GM23338 (cell line): Measurements from ENCODE around the gene DEPDC5.

Experiments used
- CREB1 ChIP-seq: fragments of 250-450 bp; sonication (Bioruptor Pico); IDR thresholded peaks from 2 replicates; pipeline ENCODE4 v1.5.0; 2020; ENCODE audit warnings: low read depth, mild to moderate bottlenecking, moderate library complexity
- CTCF ChIP-seq, 2 experiments: fragments of 200-600 bp in 1 of 2; sonication (generic) in 1 of 2; conservative IDR thresholded peaks; 2 replicates each; pipeline versions ENCODE4 v1.5.1 to v1.6.1; 2016 to 2017; ENCODE audit warnings: antibody characterized with exemption in 2 of 2, low read depth in 2 of 2, mild to moderate bottlenecking in 2 of 2, moderate library complexity in 1 of 2
- EZH2 ChIP-seq: fragments of 200-600 bp; sonication (generic); IDR thresholded peaks from one replicate; pipeline ENCODE4 v1.8.0; 2017; ENCODE audit warnings: antibody characterized with exemption, mild to moderate bottlenecking, low read depth; ENCODE audit not compliant: unreplicated experiment
- EZH2phosphoT487 ChIP-seq: fragments of 200-600 bp; sonication (generic); IDR thresholded peaks from one replicate; pipeline ENCODE4 v1.8.1; 2018; ENCODE audit warnings: antibody characterized with exemption; ENCODE audit not compliant: unreplicated experiment
- JUNB ChIP-seq: IDR thresholded peaks from one replicate; pipeline ENCODE4 v1.6.1; 2016; ENCODE audit warnings: antibody characterized with exemption; ENCODE audit not compliant: unreplicated experiment
- POLR2AphosphoS5 ChIP-seq: IDR thresholded peaks from 2 replicates; pipeline ENCODE4 v1.6.1; 2016; ENCODE audit warnings: antibody characterized with exemption, low read depth
- REST ChIP-seq: IDR thresholded peaks from one replicate; pipeline ENCODE4 v1.6.1; 2018; ENCODE audit warnings: antibody characterized with exemption; ENCODE audit not compliant: unreplicated experiment
- ZNF114 ChIP-seq: fragments of 250-450 bp; sonication (Bioruptor Pico); IDR thresholded peaks from 2 replicates; pipeline ENCODE4 v1.5.0; 2020; ENCODE audit warnings: mild to moderate bottlenecking, moderate library complexity
- ZNF331 ChIP-seq: fragments of 250-450 bp; sonication (Bioruptor Pico); IDR thresholded peaks from 2 replicates; pipeline ENCODE4 v1.5.0; 2020; ENCODE audit warnings: low read depth, mild to moderate bottlenecking, moderate library complexity
- TF ChIP-seq, protein P1 (sequence below): fragments of 250-450 bp; sonication (Bioruptor Pico); IDR thresholded peaks from 2 replicates; pipeline ENCODE4 v1.5.0; 2020; ENCODE audit warnings: mild to moderate bottlenecking, moderate library complexity

DNA sequence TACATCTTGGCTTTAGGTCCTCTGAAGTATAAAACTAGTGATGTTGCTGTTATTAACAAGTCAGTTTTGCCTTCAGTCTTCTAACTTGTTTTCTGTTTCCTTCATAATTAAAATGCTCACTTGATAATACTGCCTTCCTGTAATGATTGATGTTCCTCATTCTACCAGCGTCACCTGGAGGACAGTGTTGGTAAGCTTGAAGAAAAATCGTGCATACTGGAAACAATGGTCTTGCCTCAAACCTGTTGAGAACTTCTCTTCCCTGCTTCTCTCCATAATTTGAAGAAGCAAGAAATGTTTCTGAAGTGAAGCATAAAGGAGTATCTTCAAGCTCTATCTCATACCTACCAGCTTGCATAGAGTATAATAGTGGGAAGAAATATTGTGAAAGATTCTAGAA is 193.5 kb downstream of the DEPDC5 start:
- TF ChIP-seq CTCF (conservative IDR thresholded peaks at IDR 0.05; ENCODE audit: low read depth in 2 of 2) (peak; percentile 54 to 65), JUNB (no peak), POLR2AphosphoS5 (no peak), REST (no peak), EZH2 (no peak), ZNF331 (CRISPR knock-in tag) (no peak), EZH2phosphoT487 (no peak), CREB1 (CRISPR knock-in tag) (no peak), ZNF114 (CRISPR knock-in tag) (no peak)
- TF ChIP-seq, protein P1, sequence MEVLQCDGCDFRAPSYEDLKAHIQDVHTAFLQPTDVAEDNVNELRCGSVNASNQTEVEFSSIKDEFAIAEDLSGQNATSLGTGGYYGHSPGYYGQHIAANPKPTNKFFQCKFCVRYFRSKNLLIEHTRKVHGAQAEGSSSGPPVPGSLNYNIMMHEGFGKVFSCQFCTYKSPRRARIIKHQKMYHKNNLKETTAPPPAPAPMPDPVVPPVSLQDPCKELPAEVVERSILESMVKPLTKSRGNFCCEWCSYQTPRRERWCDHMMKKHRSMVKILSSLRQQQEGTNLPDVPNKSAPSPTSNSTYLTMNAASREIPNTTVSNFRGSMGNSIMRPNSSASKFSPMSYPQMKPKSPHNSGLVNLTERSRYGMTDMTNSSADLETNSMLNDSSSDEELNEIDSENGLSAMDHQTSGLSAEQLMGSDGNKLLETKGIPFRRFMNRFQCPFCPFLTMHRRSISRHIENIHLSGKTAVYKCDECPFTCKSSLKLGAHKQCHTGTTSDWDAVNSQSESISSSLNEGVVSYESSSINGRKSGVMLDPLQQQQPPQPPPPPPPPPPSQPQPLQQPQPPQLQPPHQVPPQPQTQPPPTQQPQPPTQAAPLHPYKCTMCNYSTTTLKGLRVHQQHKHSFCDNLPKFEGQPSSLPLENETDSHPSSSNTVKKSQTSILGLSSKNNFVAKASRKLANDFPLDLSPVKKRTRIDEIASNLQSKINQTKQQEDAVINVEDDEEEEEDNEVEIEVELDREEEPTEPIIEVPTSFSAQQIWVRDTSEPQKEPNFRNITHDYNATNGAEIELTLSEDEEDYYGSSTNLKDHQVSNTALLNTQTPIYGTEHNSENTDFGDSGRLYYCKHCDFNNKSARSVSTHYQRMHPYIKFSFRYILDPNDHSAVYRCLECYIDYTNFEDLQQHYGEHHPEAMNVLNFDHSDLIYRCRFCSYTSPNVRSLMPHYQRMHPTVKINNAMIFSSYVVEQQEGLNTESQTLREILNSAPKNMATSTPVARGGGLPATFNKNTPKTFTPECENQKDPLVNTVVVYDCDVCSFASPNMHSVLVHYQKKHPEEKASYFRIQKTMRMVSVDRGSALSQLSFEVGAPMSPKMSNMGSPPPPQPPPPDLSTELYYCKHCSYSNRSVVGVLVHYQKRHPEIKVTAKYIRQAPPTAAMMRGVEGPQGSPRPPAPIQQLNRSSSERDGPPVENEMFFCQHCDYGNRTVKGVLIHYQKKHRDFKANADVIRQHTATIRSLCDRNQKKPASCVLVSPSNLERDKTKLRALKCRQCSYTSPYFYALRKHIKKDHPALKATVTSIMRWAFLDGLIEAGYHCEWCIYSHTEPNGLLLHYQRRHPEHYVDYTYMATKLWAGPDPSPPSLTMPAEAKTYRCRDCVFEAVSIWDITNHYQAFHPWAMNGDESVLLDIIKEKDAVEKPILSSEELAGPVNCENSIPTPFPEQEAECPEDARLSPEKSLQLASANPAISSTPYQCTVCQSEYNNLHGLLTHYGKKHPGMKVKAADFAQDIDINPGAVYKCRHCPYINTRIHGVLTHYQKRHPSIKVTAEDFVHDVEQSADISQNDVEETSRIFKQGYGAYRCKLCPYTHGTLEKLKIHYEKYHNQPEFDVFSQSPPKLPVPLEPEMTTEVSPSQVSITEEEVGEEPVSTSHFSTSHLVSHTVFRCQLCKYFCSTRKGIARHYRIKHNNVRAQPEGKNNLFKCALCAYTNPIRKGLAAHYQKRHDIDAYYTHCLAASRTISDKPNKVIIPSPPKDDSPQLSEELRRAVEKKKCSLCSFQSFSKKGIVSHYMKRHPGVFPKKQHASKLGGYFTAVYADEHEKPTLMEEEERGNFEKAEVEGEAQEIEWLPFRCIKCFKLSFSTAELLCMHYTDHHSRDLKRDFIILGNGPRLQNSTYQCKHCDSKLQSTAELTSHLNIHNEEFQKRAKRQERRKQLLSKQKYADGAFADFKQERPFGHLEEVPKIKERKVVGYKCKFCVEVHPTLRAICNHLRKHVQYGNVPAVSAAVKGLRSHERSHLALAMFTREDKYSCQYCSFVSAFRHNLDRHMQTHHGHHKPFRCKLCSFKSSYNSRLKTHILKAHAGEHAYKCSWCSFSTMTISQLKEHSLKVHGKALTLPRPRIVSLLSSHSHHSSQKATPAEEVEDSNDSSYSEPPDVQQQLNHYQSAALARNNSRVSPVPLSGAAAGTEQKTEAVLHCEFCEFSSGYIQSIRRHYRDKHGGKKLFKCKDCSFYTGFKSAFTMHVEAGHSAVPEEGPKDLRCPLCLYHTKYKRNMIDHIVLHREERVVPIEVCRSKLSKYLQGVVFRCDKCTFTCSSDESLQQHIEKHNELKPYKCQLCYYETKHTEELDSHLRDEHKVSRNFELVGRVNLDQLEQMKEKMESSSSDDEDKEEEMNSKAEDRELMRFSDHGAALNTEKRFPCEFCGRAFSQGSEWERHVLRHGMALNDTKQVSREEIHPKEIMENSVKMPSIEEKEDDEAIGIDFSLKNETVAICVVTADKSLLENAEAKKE (CRISPR knock-in tag): no peak
